Stomach smooth muscle (tissue), 2 donors: ENCODE data around the gene LMX1A.

Source experiments
- H3K27ac ChIP-seq: one replicate; pipeline ENCODE4 v1.7.0; 2013; ENCODE audit warnings: mild to moderate bottlenecking, low read length, inconsistent platforms
- H3K27me3 ChIP-seq, 2 donors: one replicate each; pipeline ENCODE4 v1.7.0; 2013; ENCODE audit warnings: low read length in 2 of 2; ENCODE audit not compliant: insufficient read depth in 2 of 2, control insufficient read depth in 1 of 2
- H3K36me3 ChIP-seq, 2 donors: one replicate each; pipeline ENCODE4 v1.7.0; 2013; ENCODE audit warnings: low read length in 2 of 2; ENCODE audit not compliant: control insufficient read depth in 2 of 2, insufficient read depth in 2 of 2
- H3K4me1 ChIP-seq: one replicate; pipeline ENCODE4 v1.7.0; 2013; ENCODE audit warnings: low read length; ENCODE audit not compliant: control insufficient read depth, insufficient read depth
- H3K4me3 ChIP-seq, 2 donors: one replicate each; pipeline ENCODE4 v1.7.0; 2013; ENCODE audit warnings: low read length in 2 of 2
- H3K9ac ChIP-seq, 2 donors: one replicate each; pipeline ENCODE4 v1.7.0; 2013; ENCODE audit warnings: low read length in 2 of 2, mild to moderate bottlenecking in 1 of 2
- H3K9me3 ChIP-seq, 2 donors: one replicate each; pipeline ENCODE4 v1.7.0; 2013; ENCODE audit warnings: low read length in 2 of 2; ENCODE audit not compliant: control insufficient read depth in 2 of 2
- donor health status: healthy.
- donor health status: Pancreatic carcinoma.

LMX1A gene

GRCh38 chr1:165189011-165189410, 167.5 kb downstream of the LMX1A start:
- H3K4me3 ChIP-seq = no peak overlapping the region
- H3K27ac ChIP-seq = no peak overlapping the region
- H3K9me3 ChIP-seq = no peaks in the 10 kb centered on the region
- no peaks in the 10 kb centered on the region for H3K36me3 ChIP-seq
- no peaks in the 10 kb centered on the region for H3K4me1 ChIP-seq
- H3K27me3 ChIP-seq = no peaks in the 10 kb centered on the region
- no peak overlapping the region for H3K9ac ChIP-seq

- H3K4me3 ChIP-seq = no peak overlapping the region
- no peak overlapping the region for H3K9ac ChIP-seq
- H3K36me3 ChIP-seq = no peaks in the 10 kb centered on the region
- no peak overlapping the region for H3K27ac ChIP-seq
- H3K9me3 ChIP-seq = no peaks in the 10 kb centered on the region
- no peaks in the 10 kb centered on the region for H3K4me1 ChIP-seq
- no peaks in the 10 kb centered on the region for H3K27me3 ChIP-seq
Measured at GRCh38 chr1:165187031-165188009, 169.2 kb downstream of the LMX1A start.

DNA sequence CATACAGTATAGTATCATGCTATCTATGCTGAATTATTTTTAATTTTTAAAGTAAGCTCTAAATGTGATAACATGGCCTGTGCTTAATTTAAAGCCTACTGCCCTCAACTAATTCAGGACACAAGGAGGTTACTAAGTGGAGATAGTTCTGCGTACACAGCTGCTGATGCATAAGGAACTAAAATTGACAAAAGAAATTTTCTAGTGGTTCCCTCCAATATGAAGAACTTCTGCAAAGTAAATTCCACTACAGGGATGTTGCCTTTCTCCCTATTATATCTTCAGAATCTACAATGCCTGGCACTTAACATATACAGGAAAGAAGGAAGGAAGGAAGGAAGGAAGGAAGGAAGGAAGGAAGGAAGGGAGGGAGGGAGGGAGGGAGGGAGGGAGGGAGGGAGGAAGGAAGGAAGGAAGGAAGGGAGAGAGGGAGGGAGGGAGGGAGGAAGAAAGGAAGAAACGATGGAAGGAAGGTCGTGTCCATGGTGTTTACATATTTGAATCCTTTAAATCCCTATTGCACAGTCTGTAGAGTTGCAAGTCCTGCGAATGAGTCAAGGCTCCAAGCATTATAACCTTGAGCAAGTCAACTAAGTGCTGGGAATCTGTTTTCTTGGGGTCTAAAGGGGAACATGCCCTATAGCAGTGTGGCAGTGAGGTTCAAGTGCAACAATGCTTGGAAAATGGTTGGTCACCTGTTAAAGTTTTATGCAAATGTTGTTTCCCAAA, 171.2 kb downstream of the LMX1A start:
- Histone ChIP-seq H3K27me3 (no peaks in the 10 kb centered on the region), H3K4me1 (no peaks in the 10 kb centered on the region), H3K36me3 (no peaks in the 10 kb centered on the region), H3K4me3 (no peak overlapping the region), H3K27ac (no peak overlapping the region), H3K9ac (no peak overlapping the region), H3K9me3 (no peaks in the 10 kb centered on the region)

- no peaks in the 10 kb centered on the region for H3K9me3 ChIP-seq
- no peaks in the 10 kb centered on the region for H3K4me1 ChIP-seq
- H3K36me3 ChIP-seq = no peaks in the 10 kb centered on the region
- no peak overlapping the region for H3K4me3 ChIP-seq
- no peak overlapping the region for H3K9ac ChIP-seq
- H3K27me3 ChIP-seq = peaks cover 0 to 3% of the 10 kb centered on the region in 2 donors
- H3K27ac ChIP-seq = no peak overlapping the region
Measured at GRCh38 chr1:165182975-165183374, 173.5 kb downstream of the LMX1A start.

DNA sequence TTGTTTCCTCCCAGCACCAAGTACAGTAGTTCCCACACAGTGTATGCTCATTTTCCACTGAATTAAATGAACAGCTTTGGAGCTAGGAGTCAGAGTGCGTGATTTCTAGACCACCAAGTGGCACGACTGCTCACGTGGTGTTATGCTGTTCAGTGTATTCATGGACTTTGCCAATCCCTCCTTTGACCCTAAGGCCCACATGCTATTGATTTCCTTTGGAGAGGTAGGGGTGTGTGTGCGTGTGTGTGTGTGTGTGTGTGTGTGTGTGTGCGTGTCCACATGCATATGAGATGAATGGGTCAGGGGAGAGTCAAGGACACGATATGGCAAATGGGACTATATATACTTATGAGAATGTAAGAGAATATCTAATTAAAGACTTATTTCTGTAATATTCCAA, 177.2 kb downstream of the LMX1A start:
- Histone ChIP-seq H3K4me3 (no peak overlapping the region), H3K9me3 (no peaks in the 10 kb centered on the region), H3K27ac (no peak overlapping the region), H3K36me3 (no peaks in the 10 kb centered on the region), H3K9ac (no peak overlapping the region), H3K4me1 (no peaks in the 10 kb centered on the region), H3K27me3 (peaks cover 0 to 6% of the 10 kb centered on the region in 2 donors)

DNA sequence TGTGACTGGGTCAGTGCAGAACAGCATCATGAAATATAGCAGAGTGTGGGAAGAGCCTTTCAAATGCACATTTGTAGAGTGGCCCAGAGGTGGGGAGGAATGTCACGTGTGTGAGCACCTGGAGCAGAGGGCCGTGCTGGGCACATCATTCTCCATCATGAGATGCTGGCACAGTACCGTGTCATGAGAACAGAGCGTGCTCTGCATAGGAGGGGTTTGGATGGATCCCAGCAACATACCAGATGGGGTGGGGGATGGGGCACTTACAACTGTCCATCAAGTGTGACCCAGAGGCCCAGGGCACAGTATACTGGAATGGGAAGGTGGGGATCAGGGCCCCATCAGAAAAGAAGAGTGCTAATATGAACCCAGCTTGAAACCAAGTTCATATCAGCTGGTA, 182.0 kb downstream of the LMX1A start:
- Histone ChIP-seq H3K9me3 (no peaks in the 10 kb centered on the region), H3K4me1 (no peaks in the 10 kb centered on the region), H3K4me3 (no peak overlapping the region), H3K9ac (no peak overlapping the region), H3K27ac (no peak overlapping the region), H3K36me3 (no peaks in the 10 kb centered on the region), H3K27me3 (peaks cover 0 to 6% of the 10 kb centered on the region in 2 donors)

DNA sequence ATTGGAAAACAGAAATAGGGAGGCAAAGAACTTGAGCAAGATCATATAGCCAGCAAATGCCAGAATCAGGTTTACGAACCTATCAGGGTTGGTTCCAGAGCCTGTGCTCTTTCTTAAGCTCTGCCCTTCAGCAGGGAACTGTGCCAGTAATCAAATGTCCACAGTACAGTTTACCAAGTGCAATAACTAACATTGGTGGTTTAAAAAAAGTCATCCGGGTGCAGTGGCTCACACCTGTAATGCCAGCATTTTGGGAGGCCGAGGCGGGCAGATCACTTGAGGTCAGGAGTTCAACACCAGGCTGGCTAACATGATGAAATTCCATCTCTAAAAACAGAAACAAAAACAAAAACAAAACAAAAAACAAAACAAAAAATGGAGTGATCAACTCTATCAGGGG, 182.7 kb downstream of the LMX1A start:
- H3K4me3 ChIP-seq = no peak overlapping the region
- no peaks in the 10 kb centered on the region for H3K4me1 ChIP-seq
- no peak overlapping the region for H3K27ac ChIP-seq
- no peaks in the 10 kb centered on the region for H3K36me3 ChIP-seq
- H3K9me3 ChIP-seq = no peaks in the 10 kb centered on the region
- peaks cover 0 to 6% of the 10 kb centered on the region in 2 donors for H3K27me3 ChIP-seq
- H3K9ac ChIP-seq = no peak overlapping the region

DNA sequence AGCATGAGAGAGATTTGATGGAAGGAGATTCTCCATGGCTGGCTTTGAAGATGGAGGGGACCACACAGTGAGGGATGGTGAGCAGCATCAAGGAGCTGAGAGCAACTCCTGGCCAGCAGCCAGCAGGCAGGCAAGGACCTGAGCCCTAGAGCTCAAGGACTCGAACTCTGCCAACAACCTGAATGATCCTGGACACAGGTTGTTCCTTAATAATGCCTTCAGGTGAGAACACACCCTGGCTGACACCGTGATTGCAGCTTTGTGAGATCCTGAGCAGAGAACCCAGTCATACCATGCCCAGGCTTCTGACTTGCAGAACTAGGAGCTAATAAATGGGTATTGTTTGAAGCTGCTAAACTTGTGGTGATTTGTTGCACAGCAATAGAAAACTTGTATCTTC, 183.1 kb downstream of the LMX1A start:
- Histone ChIP-seq H3K4me1 (no peaks in the 10 kb centered on the region), H3K9ac (no peak overlapping the region), H3K27ac (no peak overlapping the region), H3K4me3 (no peak overlapping the region), H3K36me3 (no peaks in the 10 kb centered on the region), H3K27me3 (peaks cover 0 to 6% of the 10 kb centered on the region in 2 donors), H3K9me3 (no peaks in the 10 kb centered on the region)

- Histone ChIP-seq H3K4me3 (no peak overlapping the region), H3K9me3 (no peaks in the 10 kb centered on the region), H3K27ac (no peak overlapping the region)
Measured at GRCh38 chr1:165172666-165173065, 183.8 kb downstream of the LMX1A start.

DNA sequence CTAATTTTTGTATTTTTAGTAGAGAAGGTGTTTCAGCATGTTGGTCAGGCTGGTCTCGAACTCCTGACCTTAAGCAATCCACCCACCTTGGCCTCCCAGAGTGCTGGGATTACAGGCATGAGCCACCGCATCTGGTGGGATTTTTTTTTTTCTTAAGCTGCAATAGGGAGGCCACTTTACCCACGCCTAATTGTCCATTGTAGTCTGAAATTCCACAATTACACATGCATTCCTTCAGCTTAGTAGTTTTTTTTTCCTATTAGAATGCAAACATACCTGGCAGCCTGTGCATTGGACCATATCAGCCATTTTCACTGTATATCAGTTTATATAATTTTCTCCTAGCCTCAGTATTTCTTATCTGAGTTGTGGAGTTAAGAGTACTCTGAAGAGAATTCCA, 186.8 kb downstream of the LMX1A start:
- no peaks in the 10 kb centered on the region for H3K4me1 ChIP-seq
- H3K36me3 ChIP-seq = no peaks in the 10 kb centered on the region
- H3K27ac ChIP-seq = no peak overlapping the region
- no peaks in the 10 kb centered on the region for H3K9me3 ChIP-seq
- no peak overlapping the region for H3K4me3 ChIP-seq
- no peak overlapping the region for H3K9ac ChIP-seq
- peaks cover 0 to 4% of the 10 kb centered on the region in 2 donors for H3K27me3 ChIP-seq

More at GRCh38 chr1:165172666-165173065, 183.8 kb downstream of the LMX1A start:
- peaks cover 0 to 6% of the 10 kb centered on the region in 2 donors for H3K27me3 ChIP-seq
- H3K9ac ChIP-seq = no peak overlapping the region
- H3K4me1 ChIP-seq = no peaks in the 10 kb centered on the region
- H3K36me3 ChIP-seq = no peaks in the 10 kb centered on the region
